ENCODE measurements around the gene CDH13. TPM values are rescaled to one million over a fixed set of nuclear protein-coding genes. Genes with fewer than 3 reads are reported as not detected.
A peak's percentile ranks its signal among the peaks of the same experiment; 100 is the strongest.

The CDH13 gene
- polyA plus RNA-seq, 1 donor from 2014 or later: 3.2 TPM

DNA sequence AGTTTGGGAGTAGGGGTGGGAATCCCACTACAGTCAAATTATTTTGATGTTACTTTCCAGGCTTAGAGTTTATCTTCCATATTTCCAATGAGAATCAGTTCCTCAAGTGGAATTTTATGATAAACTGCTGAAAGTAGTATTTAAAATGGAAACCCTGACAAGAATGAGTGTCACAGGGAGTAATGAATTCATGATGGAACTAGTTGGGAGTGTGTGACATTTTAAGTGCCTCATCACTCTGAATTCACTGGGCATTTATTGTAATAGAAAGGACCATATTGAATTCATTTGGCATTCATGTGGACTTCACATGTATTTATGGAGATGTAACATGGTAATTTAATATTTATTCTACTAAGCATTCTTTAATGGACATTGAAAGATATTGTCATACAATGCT is 320.9 kb downstream of the CDH13 start:
- Histone ChIP-seq H3K4me2 (ENCODE audit: low read length) (no peak overlapping the region), H3K79me2 (replicated peaks; ENCODE audit: insufficient read depth, low read length) (no peaks in the 10 kb centered on the region), H3K9ac (ENCODE audit: low read length) (no peak overlapping the region), H2AFZ (ENCODE audit: low read depth, low read length) (no peak overlapping the region), H3K9me3 (ENCODE audit: low read length) (no peaks in the 10 kb centered on the region), H3K27ac (ENCODE audit: low read length) (peak overlapping the region; percentile 7), H3K27me3 (ENCODE audit: insufficient read depth, low read depth, low read length) (no peaks in the 10 kb centered on the region), H3F3A (ENCODE audit: insufficient read depth, low read length, poor library complexity, severe bottlenecking) (no peaks in the 10 kb centered on the region), H4K20me1 (ENCODE audit: insufficient read depth) (no peaks in the 10 kb centered on the region), H3K36me3 (ENCODE audit: insufficient read depth, low read length) (no peaks in the 10 kb centered on the region), H3K4me3 (ENCODE audit: low read length) (no peak overlapping the region), H3K9me2 (ENCODE audit: insufficient read depth, low read length) (no peaks in the 10 kb centered on the region)
- TF ChIP-seq RAD21 (conservative IDR thresholded peaks at IDR 0.05) (no peak), MXI1 (conservative IDR thresholded peaks at IDR 0.05; ENCODE audit: poor library complexity, severe bottlenecking) (no peak), SMC3 (conservative IDR thresholded peaks at IDR 0.05; ENCODE audit: poor library complexity) (no peak), EP300 (conservative IDR thresholded peaks at IDR 0.05; ENCODE audit: poor library complexity, severe bottlenecking) (peak; percentile 79), EZH2 (IDR thresholded peaks at IDR 0.05; ENCODE audit: borderline replicate concordance, insufficient read depth, low read length, poor library complexity, severe bottlenecking) (no peak), POLR2AphosphoS5 (IDR thresholded peaks at IDR 0.05) (peak; percentile 51), TAF1 (IDR thresholded peaks at IDR 0.05; ENCODE audit: low read depth) (no peak)
- TF ChIP-seq, protein P1, sequence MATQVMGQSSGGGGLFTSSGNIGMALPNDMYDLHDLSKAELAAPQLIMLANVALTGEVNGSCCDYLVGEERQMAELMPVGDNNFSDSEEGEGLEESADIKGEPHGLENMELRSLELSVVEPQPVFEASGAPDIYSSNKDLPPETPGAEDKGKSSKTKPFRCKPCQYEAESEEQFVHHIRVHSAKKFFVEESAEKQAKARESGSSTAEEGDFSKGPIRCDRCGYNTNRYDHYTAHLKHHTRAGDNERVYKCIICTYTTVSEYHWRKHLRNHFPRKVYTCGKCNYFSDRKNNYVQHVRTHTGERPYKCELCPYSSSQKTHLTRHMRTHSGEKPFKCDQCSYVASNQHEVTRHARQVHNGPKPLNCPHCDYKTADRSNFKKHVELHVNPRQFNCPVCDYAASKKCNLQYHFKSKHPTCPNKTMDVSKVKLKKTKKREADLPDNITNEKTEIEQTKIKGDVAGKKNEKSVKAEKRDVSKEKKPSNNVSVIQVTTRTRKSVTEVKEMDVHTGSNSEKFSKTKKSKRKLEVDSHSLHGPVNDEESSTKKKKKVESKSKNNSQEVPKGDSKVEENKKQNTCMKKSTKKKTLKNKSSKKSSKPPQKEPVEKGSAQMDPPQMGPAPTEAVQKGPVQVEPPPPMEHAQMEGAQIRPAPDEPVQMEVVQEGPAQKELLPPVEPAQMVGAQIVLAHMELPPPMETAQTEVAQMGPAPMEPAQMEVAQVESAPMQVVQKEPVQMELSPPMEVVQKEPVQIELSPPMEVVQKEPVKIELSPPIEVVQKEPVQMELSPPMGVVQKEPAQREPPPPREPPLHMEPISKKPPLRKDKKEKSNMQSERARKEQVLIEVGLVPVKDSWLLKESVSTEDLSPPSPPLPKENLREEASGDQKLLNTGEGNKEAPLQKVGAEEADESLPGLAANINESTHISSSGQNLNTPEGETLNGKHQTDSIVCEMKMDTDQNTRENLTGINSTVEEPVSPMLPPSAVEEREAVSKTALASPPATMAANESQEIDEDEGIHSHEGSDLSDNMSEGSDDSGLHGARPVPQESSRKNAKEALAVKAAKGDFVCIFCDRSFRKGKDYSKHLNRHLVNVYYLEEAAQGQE (IDR thresholded peaks at IDR 0.05; ENCODE audit: borderline replicate concordance): peak; percentile 63
- TF ChIP-seq, protein P2, sequence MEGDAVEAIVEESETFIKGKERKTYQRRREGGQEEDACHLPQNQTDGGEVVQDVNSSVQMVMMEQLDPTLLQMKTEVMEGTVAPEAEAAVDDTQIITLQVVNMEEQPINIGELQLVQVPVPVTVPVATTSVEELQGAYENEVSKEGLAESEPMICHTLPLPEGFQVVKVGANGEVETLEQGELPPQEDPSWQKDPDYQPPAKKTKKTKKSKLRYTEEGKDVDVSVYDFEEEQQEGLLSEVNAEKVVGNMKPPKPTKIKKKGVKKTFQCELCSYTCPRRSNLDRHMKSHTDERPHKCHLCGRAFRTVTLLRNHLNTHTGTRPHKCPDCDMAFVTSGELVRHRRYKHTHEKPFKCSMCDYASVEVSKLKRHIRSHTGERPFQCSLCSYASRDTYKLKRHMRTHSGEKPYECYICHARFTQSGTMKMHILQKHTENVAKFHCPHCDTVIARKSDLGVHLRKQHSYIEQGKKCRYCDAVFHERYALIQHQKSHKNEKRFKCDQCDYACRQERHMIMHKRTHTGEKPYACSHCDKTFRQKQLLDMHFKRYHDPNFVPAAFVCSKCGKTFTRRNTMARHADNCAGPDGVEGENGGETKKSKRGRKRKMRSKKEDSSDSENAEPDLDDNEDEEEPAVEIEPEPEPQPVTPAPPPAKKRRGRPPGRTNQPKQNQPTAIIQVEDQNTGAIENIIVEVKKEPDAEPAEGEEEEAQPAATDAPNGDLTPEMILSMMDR (IDR thresholded peaks at IDR 0.05; ENCODE audit: poor library complexity, severe bottlenecking): no peak

DNA sequence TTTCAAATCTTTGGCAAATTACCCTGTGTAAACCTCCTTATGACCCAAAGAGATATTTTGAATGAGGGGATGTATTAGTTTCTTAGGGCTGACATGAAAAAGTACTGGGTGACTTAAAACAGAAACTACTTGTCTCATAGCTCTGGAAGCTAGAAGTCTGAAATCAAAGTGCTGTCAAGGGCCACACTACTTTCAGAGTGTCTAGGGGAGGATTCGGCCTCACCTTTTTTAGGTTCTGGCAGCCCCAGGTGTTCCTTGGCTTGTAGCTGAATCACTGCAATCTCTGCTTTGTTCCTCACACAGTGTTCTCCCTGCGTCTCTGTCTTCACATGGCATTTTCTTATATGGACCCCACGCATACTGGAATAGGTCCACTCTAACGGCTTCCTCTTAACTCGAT is 322.2 kb downstream of the CDH13 start:
- no peak overlapping the region for H2AFZ ChIP-seq (ENCODE audit: low read depth, low read length)

More for the DNA sequence above, 322.2 kb downstream of the CDH13 start:
- Histone ChIP-seq H4K20me1 (ENCODE audit: insufficient read depth) (no peaks in the 10 kb centered on the region), H3K27ac (ENCODE audit: low read length) (no peak overlapping the region), H3K79me2 (replicated peaks; ENCODE audit: insufficient read depth, low read length) (no peaks in the 10 kb centered on the region), H3K27me3 (ENCODE audit: insufficient read depth, low read depth, low read length) (no peaks in the 10 kb centered on the region), H3K9ac (ENCODE audit: low read length) (no peak overlapping the region), H3K4me2 (ENCODE audit: low read length) (no peak overlapping the region), H3K36me3 (ENCODE audit: insufficient read depth, low read length) (no peaks in the 10 kb centered on the region), H3K9me3 (ENCODE audit: low read length) (no peaks in the 10 kb centered on the region), H3K4me3 (ENCODE audit: low read length) (no peak overlapping the region), H3K9me2 (ENCODE audit: insufficient read depth, low read length) (no peaks in the 10 kb centered on the region), H3F3A (ENCODE audit: insufficient read depth, low read length, poor library complexity, severe bottlenecking) (no peaks in the 10 kb centered on the region)
- no peak for TF ChIP-seq RAD21 (conservative IDR thresholded peaks at IDR 0.05)
- TF ChIP-seq, protein P1 (IDR thresholded peaks at IDR 0.05; ENCODE audit: borderline replicate concordance): no peak
- TF ChIP-seq MXI1 (conservative IDR thresholded peaks at IDR 0.05; ENCODE audit: poor library complexity, severe bottlenecking): no peak
- no peak for TF ChIP-seq SMC3 (conservative IDR thresholded peaks at IDR 0.05; ENCODE audit: poor library complexity)
- no peak for TF ChIP-seq TAF1 (IDR thresholded peaks at IDR 0.05; ENCODE audit: low read depth)
- TF ChIP-seq, protein P2 (IDR thresholded peaks at IDR 0.05; ENCODE audit: poor library complexity, severe bottlenecking): no peak
- no peak for TF ChIP-seq POLR2AphosphoS5 (IDR thresholded peaks at IDR 0.05)

All from neural cell (in vitro differentiated cells).